ENCODE results near the gene MEF2A.
"Not testable (repeated sequence)": the region's sequence is repeated elsewhere in the genome, so short reads cannot be mapped to it uniquely, and the experiment has no call there.

MEF2A gene

GRCh38 chr15:99656205-99656604 is 90.4 kb downstream of the MEF2A start:
- no peak for DNase-seq

- peak in 1 of 2 donors; percentile 29 for DNase-seq
Observed at GRCh38 chr15:99657996-99658395, 92.2 kb downstream of the MEF2A start.

- DNase-seq, result no peak
Observed at GRCh38 chr15:99662903-99663302, 97.1 kb downstream of the MEF2A start.

GRCh38 chr15:99666073-99666472 is 100.3 kb downstream of the MEF2A start:
- DNase-seq, result not testable (repeated sequence)

- no peak for DNase-seq
Observed at GRCh38 chr15:99668533-99669182, 102.9 kb downstream of the MEF2A start.

GRCh38 chr15:99669250-99669649 is 103.5 kb downstream of the MEF2A start:
- DNase-seq, result no peak

GRCh38 chr15:99671926-99672635 is 106.3 kb downstream of the MEF2A start:
- DNase-seq, result no peak

GRCh38 chr15:99673111-99673510 is 107.3 kb downstream of the MEF2A start:
- no peak for DNase-seq

GRCh38 chr15:99674279-99674678 is 108.5 kb downstream of the MEF2A start:
- DNase-seq, result no peak

- no peak for DNase-seq
Observed at GRCh38 chr15:99677540-99678134, 111.9 kb downstream of the MEF2A start.

GRCh38 chr15:99680276-99680675 is 114.5 kb downstream of the MEF2A start:
- DNase-seq, result no peak

GRCh38 chr15:99681990-99682389 is 116.2 kb downstream of the MEF2A start:
- DNase-seq, result no peak

- peak in 1 of 2 donors; percentile 33 for DNase-seq
Observed at GRCh38 chr15:99682455-99682854, 116.7 kb downstream of the MEF2A start.

- DNase-seq, result peak in 1 of 2 donors; percentile 6
Observed at GRCh38 chr15:99683000-99683670, 117.4 kb downstream of the MEF2A start.

- no peak for DNase-seq
Observed at GRCh38 chr15:99686290-99686689, 120.5 kb downstream of the MEF2A start.

- no peak for DNase-seq
Observed at GRCh38 chr15:99692825-99693224, 127.0 kb downstream of the MEF2A start.

GRCh38 chr15:99696096-99696495 is 130.3 kb downstream of the MEF2A start:
- no peak for DNase-seq

- DNase-seq, result peak in 1 of 2 donors; percentile 72
Observed at GRCh38 chr15:99702895-99703602, 137.3 kb downstream of the MEF2A start.

- DNase-seq, result peak in 1 of 2 donors; percentile 76
Observed at GRCh38 chr15:99703603-99704443, 138.0 kb downstream of the MEF2A start.

GRCh38 chr15:99704444-99704838 is 138.7 kb downstream of the MEF2A start:
- peak in 1 of 2 donors; percentile 78 for DNase-seq

GRCh38 chr15:99706557-99707303 is 140.9 kb downstream of the MEF2A start:
- DNase-seq, result no peak

Measured in bone marrow (tissue), 2 donors.